GM18951 (cell line): ENCODE data around the gene RBM19.

Experiments used
- POLR2A ChIP-seq: IDR thresholded peaks from 4 replicates; pipeline ENCODE4 v1.6.1; 2011; ENCODE audit warnings: mild to moderate bottlenecking; ENCODE audit not compliant: insufficient read length, insufficient read depth; ENCODE audit errors: extremely low read depth
- in situ Hi-C: fragments of 300-500 bp; cut with MboI; formaldehyde crosslinking; loops from one replicate; pipeline ENCODE4 v1.12.0; 2022; ENCODE audit warnings: low sequenced_read_pairs, mixed read lengths, inconsistent platforms; ENCODE audit not compliant: unreplicated experiment

Gene RBM19

DNA sequence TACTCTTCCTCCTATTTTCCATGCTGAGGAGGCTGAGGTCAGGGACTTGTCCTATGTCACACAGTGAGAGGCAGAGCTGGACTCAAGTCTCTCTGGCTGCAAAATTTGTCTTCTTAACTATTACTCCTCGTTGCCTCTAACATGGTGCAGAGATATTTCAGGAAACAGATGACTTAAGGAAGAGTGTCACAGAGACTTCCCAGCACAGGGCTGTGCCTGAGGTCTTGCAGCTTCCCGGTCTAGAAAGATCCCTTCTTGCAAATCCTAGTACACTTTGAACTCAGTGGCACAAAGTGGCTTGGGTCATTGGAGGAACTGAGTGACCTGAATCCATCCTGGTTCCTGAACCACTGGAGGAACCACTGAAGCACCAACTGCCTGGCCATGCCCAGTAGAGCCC, 17.1 kb upstream of the RBM19 start:
- in situ Hi-C loops = loop anchor here (10.0 to 25.0 kb wide), 2 partner anchors 522 to 1929 kb away; no protein-coding TSS in a partner anchor
- no peak for TF ChIP-seq POLR2A

DNA sequence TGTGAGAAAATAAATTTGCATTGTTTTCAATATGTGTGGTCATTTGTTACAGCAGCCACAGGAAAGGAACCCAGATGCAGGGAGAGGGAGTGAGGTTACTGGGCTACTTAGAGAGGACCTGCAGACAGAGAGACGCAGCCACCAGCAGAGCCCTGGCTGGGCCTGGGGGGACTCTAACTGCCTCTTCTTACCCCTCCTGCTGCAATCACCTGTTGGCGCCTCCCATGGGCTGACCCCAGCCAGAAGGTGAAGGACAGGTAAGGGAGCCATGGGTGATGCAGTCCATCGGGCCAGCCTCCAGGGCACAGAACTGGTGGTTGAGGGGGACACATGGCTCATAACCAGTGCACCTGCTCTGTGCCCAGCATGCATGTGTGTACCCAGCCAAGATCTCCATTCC, 15.8 kb upstream of the RBM19 start:
- in situ Hi-C loops = loop anchor here (10.0 to 25.0 kb wide), 2 partner anchors 523 to 1930 kb away; no protein-coding TSS in a partner anchor
- no peak for TF ChIP-seq POLR2A

DNA sequence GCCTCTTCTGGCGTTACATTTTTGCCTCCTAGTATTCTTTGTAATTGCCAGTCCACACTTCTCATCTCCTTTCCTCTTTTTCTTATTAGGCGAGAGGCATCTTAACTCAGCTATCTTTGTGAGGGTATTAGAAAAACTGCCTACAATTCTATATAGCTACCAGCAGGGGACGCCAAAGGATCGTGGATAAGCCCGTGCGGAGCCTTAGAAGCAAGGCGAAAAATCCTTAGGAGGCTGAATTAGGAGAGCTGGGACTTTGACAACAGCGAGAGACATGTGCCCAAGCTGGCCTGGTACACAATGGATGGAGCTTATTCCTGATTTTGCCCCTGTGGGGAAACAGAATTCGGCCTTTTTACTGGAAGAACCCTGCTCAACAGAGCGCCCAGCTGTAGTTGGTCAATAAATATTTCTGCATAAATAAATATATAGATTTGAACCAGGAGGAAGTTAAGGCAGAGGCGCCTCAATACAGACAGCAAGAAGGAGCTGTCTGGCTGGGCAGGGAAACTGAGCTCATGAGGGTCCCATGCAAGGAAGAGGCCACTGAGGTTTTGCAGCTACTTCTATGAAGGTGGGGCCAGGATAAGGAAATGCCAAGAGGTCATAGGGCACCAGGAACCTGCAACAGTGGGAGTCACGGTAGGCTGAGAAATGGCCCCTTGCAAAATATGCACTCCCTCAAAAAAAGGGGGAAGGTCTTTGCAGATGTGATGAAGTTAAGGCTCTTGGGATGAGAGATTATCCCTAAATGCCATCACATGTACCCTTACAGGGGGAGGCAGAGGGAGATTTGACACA, 14.6 kb upstream of the RBM19 start:
- TF ChIP-seq POLR2A = no peak
- in situ Hi-C loops = loop anchor here (10.0 to 25.0 kb wide), 2 partner anchors 524 to 1932 kb away; no protein-coding TSS in a partner anchor

DNA sequence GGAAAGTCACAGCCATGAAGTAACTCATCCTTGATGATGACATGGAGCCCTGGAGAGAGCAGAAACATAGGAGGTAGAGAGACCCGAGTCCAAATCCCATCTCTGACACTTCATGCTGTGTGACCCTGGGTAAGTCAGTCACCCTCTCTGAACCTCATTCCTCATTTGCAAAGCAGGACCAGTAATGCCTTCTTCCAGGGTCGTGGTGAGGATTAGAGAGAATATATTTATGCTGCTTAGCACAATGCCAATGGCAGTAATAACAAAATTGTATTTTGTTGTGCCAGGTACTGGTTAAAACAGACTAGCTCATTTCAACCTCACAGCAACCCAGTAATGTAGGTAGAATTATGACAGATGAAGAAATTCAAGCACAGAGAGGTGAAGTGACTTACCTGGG, 13.9 kb upstream of the RBM19 start:
- in situ Hi-C loops = loop anchor here (10.0 to 25.0 kb wide), 2 partner anchors 525 to 1932 kb away; no protein-coding TSS in a partner anchor
- no peak for TF ChIP-seq POLR2A

DNA sequence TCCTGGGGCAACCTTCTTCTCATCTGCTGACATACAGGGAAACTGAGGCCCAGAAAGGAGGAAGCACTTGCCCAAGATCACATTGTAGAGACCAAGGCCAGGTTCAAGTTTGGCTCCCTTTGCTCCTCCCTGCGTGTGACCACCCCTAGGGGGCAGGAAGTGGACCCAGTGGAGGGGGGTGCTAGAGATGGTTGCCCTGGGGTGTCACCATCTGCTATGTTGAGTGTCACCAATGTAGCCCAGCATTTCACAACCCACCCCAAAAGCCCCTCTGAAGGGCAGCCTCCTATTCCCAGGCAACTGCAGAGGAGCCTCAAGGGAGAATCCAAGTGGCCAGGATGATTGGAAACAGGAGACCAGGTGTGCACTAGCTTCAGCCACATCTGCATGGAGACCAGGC, 12.0 kb upstream of the RBM19 start:
- in situ Hi-C loops = loop anchor here (25.0 kb wide), 1 partner anchor 1934 kb away; no protein-coding TSS in a partner anchor
- TF ChIP-seq POLR2A = no peak

DNA sequence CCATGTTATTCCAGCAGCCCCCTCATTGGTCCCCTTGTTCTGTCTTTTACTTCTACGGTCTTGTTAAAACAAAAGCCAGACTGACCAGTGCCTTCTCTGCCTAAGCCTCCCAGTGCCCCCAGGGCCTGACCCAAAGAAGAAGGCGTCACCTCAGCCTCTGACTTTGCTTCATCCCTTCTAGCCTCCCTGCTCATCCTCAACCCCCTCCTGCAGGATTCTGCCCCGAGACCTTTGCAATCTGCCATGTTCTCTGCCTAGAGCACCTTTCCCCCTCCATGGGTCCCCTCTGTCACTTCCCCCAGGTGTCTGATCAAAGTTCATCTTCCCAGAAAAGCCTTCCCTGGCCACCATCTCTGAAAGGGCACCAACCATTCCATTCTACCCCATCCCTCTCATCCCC, 7.9 kb upstream of the RBM19 start:
- no peak for TF ChIP-seq POLR2A
- in situ Hi-C loops = no loop called here

DNA sequence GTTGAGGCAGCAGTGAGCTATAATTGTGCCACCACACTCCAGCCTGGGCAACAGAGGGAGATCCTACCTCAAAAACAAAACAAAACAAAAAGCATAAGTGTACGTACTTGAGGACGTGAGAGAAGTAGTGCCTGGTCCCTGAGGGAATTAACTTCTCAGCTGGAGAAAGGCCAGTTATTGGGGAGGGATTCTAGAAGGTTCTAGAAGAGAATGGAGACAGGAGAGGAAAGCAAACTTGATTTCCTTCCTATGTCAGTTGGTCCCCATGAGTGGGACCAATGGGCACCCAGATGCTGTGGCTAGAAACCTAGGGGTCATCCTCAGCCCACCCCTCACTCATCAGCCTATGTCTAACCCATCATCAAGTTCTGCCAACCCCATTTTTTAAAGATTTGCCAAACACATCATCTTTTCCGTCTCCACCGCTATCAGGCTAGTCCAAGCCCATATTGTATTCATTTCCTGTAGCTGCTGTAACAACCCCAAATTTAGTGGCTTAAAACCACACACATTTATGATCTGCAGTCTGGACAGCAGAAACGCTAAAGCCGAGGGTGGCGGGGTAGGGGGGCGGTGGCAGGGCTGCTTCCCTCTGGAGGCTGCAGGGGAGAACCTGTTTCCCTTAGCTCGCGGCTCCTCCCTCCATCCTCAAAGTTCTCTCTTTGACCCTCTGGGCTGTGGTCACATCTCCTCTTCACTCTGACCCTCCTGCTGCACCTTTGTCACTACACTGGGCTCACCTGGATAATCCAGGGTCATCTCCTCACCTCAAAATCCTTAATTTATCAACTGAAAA, 7.2 kb upstream of the RBM19 start:
- in situ Hi-C loops = no loop called here
- no peak for TF ChIP-seq POLR2A

DNA sequence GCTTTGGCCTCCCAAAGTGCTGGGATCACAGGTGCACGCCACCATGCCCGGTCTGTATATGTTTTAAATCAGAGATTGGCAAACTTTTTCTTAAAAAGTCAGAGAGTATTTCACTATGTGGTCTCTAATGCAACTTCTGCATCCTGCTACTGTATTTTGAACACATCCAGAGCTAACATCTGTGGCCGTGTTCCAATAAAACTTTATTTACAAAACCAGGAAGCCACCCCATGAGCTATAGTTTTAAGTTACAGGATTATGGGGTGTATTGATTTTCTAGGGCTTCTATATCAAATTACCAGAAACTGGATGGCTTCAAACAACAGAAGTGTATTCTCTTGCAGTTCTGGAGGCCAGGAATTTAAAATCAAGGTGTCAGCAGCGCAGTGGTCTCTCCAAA, 5.3 kb upstream of the RBM19 start:
- in situ Hi-C loops = no loop called here
- TF ChIP-seq POLR2A = no peak

DNA sequence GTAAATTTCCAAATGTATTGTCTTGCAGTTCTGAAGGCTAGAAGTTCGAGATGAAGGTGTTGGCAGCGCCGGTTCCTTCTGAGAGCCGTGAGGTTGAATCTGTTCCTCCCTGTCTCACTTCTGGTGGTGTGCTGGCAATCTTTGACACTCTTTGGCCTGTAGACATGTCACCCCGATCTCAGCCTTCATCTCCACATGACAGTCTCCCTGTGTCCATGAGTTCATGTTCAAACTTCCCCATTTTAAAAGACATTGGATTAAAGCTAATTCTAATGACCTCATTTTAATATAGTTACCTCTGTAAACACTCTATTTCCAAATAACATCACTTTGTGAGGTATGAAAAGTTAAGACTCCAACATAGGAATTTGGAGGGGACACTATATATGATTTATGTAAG, 4.1 kb upstream of the RBM19 start:
- in situ Hi-C loops = no loop called here
- no peak for TF ChIP-seq POLR2A

DNA sequence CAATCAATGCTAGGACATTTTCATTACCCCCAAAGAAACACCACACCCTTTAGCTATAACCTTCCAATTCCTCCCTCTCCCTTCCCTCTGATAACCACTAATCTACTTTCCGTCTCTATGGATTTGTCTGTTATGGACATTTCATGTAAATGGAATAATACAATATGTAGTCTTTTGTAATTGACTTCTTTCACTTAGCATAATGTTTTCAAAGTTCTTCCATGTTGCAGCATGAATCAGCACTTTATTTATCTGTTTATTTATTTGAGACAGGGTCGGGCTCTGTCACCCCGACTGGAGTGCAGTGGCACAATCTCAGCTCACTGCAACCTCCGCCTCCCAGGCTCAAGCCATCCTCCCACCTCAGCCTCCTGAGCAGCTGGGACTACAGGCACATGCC, 1.2 kb upstream of the RBM19 start:
- in situ Hi-C loops = no loop called here

DNA sequence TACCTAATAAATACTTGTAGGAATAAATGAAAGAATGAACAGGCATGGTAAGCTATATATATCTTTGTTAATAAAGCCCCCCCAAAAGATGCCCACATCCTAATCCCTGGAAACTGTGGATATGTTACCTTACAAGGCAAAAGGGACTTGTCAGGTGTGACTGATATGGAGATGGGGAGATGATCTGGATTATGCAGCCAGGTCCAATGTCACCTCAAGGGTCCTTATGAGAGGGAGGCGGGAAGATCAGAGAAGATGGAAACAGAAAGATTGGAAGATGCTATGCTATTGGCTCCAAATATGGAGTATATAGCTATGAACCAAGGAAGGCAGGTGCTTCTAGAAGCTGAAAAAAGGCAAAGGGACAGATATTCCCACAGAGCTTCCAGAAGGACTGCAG, 3.4 kb downstream of the RBM19 start:
- in situ Hi-C loops = no loop called here

More for the DNA sequence above, 1.2 kb upstream of the RBM19 start:
- no peak for TF ChIP-seq POLR2A

DNA sequence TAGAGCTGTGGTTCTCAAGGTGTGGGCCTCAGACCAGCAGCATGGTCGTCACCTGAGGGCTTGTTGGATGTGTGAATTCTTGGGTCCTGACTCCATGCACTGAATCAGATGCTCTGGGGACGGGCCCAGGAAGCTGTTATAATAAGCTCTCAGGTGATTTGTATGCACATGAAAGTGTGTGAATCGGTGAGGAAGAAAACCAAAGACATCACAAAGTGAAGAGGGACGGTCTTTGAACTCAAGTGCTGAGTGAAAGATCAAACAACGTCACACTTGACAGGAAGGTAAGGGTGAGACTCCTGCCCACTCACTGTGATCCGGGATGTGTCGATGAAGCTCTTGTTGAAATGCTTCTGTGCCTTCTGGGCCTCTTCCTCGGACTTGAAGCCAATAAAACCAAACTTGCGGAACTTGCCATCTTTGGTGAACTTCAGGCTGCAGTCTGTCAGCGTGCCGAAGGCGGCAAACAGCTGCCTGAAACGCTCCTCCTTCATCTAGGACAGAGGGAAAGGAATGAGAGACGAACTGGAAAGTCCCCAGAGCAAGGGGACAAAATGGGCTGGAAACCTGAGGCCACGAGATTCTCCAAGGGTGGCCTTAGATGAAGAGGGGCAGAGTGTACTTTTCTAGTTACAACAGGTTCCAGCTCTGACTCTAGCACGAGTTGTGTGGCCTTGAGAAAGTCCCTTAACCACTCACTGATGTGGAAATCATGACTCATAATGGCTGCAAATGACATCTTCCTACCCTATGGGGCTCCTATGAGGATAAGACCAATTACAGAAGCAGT, 4.0 kb downstream of the RBM19 start:
- in situ Hi-C loops = no loop called here

More for the DNA sequence above, 3.4 kb downstream of the RBM19 start:
- TF ChIP-seq POLR2A = no peak

DNA sequence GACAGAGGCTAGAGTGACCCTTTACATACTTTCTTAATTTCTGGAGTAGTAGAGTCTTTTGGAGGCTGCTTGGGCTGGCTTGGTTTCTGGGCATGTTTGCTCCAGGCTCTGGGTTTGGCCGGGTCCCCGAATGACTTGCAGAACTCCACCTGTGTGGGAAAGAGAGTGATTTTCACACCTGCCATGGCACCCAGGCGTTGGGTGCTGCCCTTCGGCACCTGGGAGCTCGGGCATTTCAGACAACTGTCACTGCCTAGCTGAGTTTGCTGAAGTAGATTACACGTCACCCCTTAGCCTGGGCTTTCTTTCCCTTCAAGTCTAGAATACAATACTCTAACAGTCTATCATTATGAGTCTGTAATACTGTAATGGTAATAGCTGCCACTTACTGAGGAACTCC, 6.1 kb downstream of the RBM19 start:
- in situ Hi-C loops = no loop called here
- no peak for TF ChIP-seq POLR2A

More for the DNA sequence above, 4.0 kb downstream of the RBM19 start:
- TF ChIP-seq POLR2A = no peak
